Smooth muscle cell (in vitro differentiated cells): ENCODE data around the gene TRIM25. TPM values are rescaled to one million over a fixed set of nuclear protein-coding genes. Genes with fewer than 3 reads are reported as not detected.

Source experiments
- DNase-seq: peaks from one replicate; lab custom pipeline; 2025; ENCODE audit not compliant: unreplicated experiment; lab: John Stamatoyannopoulos, UW
- H2AFZ ChIP-seq: fragments of 200-600 bp; sonication (generic); 2 replicates; pipeline ENCODE4 v1.6.0; 2016; ENCODE audit warnings: antibody characterized with exemption, low read depth, mild to moderate bottlenecking
- H3F3A ChIP-seq: fragments of 200-600 bp; sonication (generic); 2 replicates; pipeline ENCODE4 v1.6.0; 2017; ENCODE audit warnings: antibody characterized with exemption, low read depth
- H3K27ac ChIP-seq: fragments of 200-600 bp; sonication (generic); 2 replicates; pipeline ENCODE4 v1.5.1; 2016; ENCODE audit warnings: low read depth, mild to moderate bottlenecking
- H3K27me3 ChIP-seq: fragments of 200-600 bp; sonication (generic); 2 replicates; pipeline ENCODE4 v1.6.1; 2016; ENCODE audit warnings: low read depth, mild to moderate bottlenecking
- H3K36me3 ChIP-seq: fragments of 200-600 bp; sonication (generic); 2 replicates; pipeline ENCODE4 v1.5.1; 2016; ENCODE audit warnings: low read depth
- H3K4me1 ChIP-seq: fragments of 200-600 bp; sonication (generic); 2 replicates; pipeline ENCODE4 v1.5.1; 2016; ENCODE audit warnings: low read depth
- H3K4me2 ChIP-seq: fragments of 200-600 bp; sonication (generic); 2 replicates; pipeline ENCODE4 v1.6.0; 2016; ENCODE audit warnings: mild to moderate bottlenecking
- H3K4me3 ChIP-seq: fragments of 200-600 bp; sonication (generic); 2 replicates; pipeline ENCODE4 v1.5.1; 2016; ENCODE audit warnings: mild to moderate bottlenecking
- H3K79me2 ChIP-seq: fragments of 200-600 bp; sonication (generic); 2 replicates; pipeline ENCODE4 v1.6.0; 2016; ENCODE audit warnings: low read depth, mild to moderate bottlenecking
- H3K9ac ChIP-seq: fragments of 200-600 bp; sonication (generic); 2 replicates; pipeline ENCODE4 v1.6.0; 2016; ENCODE audit warnings: low read depth
- H3K9me3 ChIP-seq: fragments of 200-600 bp; sonication (generic); replicated peaks from 2 replicates; pipeline ENCODE4 v1.5.1; 2016; ENCODE audit warnings: low read depth
- H4K20me1 ChIP-seq: fragments of 200-600 bp; sonication (generic); 2 replicates; pipeline ENCODE4 v1.6.0; 2016; ENCODE audit warnings: low read depth
- WGBS: methylation state at CpG from one replicate; pipeline ENCODE4 v1.1.7; 2016; ENCODE audit warnings: low lambda C conversion rate; 5-methylcytosine and 5-hydroxymethylcytosine counted together
- polyA plus RNA-seq: library from polyadenylated mRNA; unstranded; fragments of >200 nt; fragmentation: Nextera tagmentation; extraction: Ambion mirVana; gene quantifications from 2 replicates; pipeline ENCODE4 v1.2.1, GENCODE V29; 2016
- total RNA-seq: library from RNA; depleted of rRNA; stranded (reverse); fragments of >200 nt; gene quantifications from 2 replicates; pipeline ENCODE4 v1.2.3, GENCODE V29; 2014
- TF ChIP-seq, protein P1 (sequence below): fragments of 200-600 bp; sonication (generic); IDR thresholded peaks from 2 replicates; pipeline ENCODE4 v1.5.1; 2017; ENCODE audit warnings: borderline replicate concordance, mild to moderate bottlenecking, antibody characterized with exemption; ENCODE audit not compliant: insufficient read depth, poor library complexity, severe bottlenecking

The TRIM25 gene, protein sequence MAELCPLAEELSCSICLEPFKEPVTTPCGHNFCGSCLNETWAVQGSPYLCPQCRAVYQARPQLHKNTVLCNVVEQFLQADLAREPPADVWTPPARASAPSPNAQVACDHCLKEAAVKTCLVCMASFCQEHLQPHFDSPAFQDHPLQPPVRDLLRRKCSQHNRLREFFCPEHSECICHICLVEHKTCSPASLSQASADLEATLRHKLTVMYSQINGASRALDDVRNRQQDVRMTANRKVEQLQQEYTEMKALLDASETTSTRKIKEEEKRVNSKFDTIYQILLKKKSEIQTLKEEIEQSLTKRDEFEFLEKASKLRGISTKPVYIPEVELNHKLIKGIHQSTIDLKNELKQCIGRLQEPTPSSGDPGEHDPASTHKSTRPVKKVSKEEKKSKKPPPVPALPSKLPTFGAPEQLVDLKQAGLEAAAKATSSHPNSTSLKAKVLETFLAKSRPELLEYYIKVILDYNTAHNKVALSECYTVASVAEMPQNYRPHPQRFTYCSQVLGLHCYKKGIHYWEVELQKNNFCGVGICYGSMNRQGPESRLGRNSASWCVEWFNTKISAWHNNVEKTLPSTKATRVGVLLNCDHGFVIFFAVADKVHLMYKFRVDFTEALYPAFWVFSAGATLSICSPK
- 7.1 and 14.0 TPM in 2 replicates for total RNA-seq
- polyA plus RNA-seq, result 2.6 and 4.2 TPM in 2 replicates

DNA sequence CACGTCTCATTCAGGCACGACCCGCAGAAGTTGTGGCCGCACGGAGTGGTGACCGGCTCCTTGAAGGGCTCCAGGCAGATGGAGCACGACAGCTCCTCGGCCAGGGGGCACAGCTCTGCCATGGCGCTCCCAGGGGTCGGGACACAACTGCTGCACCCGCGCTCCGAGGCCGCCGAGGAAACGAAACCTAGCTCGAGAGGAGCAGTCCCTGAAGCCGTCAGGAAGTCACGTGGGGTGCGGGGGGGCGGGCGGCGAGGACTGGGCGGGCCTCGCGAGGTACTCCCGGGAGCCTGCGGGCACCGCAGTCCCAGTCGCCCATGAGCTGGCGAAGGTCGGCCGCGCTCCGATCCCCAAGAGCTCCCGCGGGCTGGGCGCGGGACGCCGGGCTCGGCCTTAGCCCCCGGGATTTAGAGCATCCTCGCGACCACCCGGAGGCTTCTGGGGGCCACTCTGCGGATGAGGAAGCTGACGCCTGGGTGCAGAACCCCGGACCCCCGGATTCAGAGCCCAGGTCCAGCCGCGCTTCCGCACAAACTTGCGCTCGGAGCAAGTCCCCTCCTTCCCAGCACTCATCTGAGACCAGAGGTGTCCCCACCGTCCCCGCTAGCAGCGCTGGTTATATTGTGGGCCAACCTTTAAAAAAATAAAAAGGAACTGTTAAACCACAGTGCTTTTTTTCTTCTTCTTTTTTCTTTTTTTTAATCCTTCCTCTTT lies at the start of gene TRIM25:
Gene TRIM25, minus strand, starts transcription at position 183 of the 714 bp plus-strand sequence. Its CDS starts 61 bp downstream, at position 122.
- WGBS, result under 1% methylated on average over 57 of the region's 58 CpGs
- Histone ChIP-seq H3K9me3 (no peaks in the 10 kb centered on the region), H3K9ac (peak within 1 kb of the TSS; percentile 87), H4K20me1 (no peaks in the 10 kb centered on the region), H3K4me3 (peak within 1 kb of the TSS; percentile 86), H3K4me1 (peaks cover 4% of the 10 kb centered on the region), H3K27ac (peak within 1 kb of the TSS; percentile 91), H3K36me3 (no peaks in the 10 kb centered on the region), H3K27me3 (no peaks in the 10 kb centered on the region), H3K4me2 (peak within 1 kb of the TSS; percentile 91), H2AFZ (peak within 1 kb of the TSS; percentile 87), H3F3A (no peaks in the 10 kb centered on the region), H3K79me2 (no peaks in the 10 kb centered on the region)
- TF ChIP-seq, protein P1, sequence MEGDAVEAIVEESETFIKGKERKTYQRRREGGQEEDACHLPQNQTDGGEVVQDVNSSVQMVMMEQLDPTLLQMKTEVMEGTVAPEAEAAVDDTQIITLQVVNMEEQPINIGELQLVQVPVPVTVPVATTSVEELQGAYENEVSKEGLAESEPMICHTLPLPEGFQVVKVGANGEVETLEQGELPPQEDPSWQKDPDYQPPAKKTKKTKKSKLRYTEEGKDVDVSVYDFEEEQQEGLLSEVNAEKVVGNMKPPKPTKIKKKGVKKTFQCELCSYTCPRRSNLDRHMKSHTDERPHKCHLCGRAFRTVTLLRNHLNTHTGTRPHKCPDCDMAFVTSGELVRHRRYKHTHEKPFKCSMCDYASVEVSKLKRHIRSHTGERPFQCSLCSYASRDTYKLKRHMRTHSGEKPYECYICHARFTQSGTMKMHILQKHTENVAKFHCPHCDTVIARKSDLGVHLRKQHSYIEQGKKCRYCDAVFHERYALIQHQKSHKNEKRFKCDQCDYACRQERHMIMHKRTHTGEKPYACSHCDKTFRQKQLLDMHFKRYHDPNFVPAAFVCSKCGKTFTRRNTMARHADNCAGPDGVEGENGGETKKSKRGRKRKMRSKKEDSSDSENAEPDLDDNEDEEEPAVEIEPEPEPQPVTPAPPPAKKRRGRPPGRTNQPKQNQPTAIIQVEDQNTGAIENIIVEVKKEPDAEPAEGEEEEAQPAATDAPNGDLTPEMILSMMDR, result no peak
- peak; percentile 84 for DNase-seq

DNA sequence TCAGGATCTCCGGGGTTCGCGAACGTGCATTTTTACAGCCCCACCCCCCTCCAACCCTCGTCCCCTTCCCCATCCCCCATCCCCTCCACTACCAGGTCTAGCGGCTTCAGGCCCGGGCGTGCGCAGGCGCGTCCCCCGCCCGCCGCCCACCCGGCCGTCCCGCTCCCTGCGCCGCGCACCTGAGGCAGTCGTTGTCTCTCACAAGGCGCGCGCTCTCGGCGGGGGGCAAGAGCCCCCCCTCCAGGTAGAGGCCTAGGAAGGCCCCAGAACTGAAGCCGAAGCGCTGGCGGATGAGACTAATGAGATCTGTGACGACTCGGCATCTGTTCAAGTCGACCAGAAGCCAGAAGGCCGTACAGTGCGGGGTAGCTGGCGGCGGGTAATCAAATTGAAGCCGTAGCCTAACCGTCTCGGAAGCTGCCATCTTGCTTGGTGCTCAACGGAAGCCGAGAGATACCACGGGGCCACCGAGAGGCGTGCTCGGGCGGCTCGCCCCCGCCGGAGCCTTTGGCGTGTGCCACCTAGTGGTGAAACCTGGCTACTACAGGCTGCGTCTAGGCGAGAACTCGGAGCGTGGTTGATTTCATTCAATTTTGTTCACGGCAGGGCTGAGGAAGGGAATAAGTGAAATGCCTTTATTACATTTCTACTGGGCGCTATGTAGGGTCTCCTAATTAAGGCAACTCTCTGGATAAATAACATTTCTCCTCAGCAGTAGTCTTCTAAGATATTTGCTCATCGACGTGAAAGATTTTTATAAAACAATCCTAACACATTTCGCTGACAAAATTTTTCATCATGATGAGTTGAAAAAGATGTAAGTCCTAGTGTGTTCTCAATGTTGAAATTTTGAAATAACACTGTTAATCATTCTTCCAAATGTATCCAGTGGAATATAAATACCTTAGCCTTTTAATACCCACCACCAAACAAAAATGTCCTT lies 47.0 kb upstream of the TRIM25 start, which contains the start of gene COIL:
Gene COIL, minus strand, starts transcription at position 455 of the 943 bp plus-strand sequence. Its CDS starts 31 bp downstream, at position 424.
- Histone ChIP-seq H3K9ac (peak within 1 kb of the TSS; percentile 97), H3K36me3 (no peaks in the 10 kb centered on the region), H3K4me2 (peak within 1 kb of the TSS; percentile 89), H3K27me3 (no peaks in the 10 kb centered on the region), H4K20me1 (peaks cover 20% of the 10 kb centered on the region), H3K4me3 (peak within 1 kb of the TSS; percentile 99), H2AFZ (peak within 1 kb of the TSS; percentile 99), H3F3A (no peaks in the 10 kb centered on the region), H3K9me3 (no peaks in the 10 kb centered on the region), H3K27ac (peak within 1 kb of the TSS; percentile 82), H3K79me2 (peaks cover 47% of the 10 kb centered on the region), H3K4me1 (peaks cover 5% of the 10 kb centered on the region)
- 7% methylated on average over 44 of the region's 59 CpGs for WGBS
- peak; percentile 76 for DNase-seq
- TF ChIP-seq, protein P1, result peak; percentile 99

DNA sequence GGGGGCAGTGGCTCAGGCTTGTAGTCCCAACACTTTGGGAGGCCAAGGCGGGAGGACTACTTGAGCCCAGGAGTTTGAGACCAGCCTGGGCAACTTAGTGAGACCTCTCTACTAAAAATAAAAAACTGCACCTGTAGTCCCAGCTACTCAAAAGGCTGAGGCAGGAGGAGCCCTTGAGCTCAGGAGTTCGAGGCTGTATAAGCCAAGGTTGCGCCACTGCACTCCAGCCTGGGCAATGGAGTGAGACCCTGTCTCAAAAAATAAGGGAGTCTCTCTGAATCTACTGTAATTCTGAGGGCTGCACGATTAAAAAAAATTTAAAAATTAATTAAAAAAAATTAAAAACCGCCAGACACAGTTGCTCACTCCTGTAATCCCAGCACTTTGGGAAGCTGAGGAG lies 43.1 kb upstream of the TRIM25 start:
- Histone ChIP-seq H3K79me2 (peaks cover 69% of the 10 kb centered on the region), H4K20me1 (peaks cover 54% of the 10 kb centered on the region), H3K27me3 (no peaks in the 10 kb centered on the region), H3K9me3 (no peaks in the 10 kb centered on the region), H3F3A (no peaks in the 10 kb centered on the region), H3K27ac (no peak overlapping the region), H3K9ac (no peak overlapping the region), H3K4me3 (no peak overlapping the region), H3K4me2 (no peak overlapping the region), H3K4me1 (peaks cover 5% of the 10 kb centered on the region), H2AFZ (no peak overlapping the region), H3K36me3 (no peaks in the 10 kb centered on the region)
- WGBS, result 95% methylated on average over 5 of the region's 5 CpGs
- DNase-seq, result no peak
- TF ChIP-seq, protein P1, result no peak
